Gastrocnemius medialis (tissue), 4 donors: ENCODE results near the gene ADARB1. TPM values are rescaled to one million over a fixed set of nuclear protein-coding genes. Genes with fewer than 3 reads are reported as not detected.

Experiments
- ATAC-seq, 2 donors: fragments of 150-250 bp; one replicate each; pipeline ENCODE4 v1.9.1; 2016
- DNase-seq, 2 donors: peaks; one replicate each; pipeline ENCODE4 v3.0.0-alpha.2; 2019
- H3K27ac ChIP-seq, 4 donors: fragments of 200-600 bp; sonication (generic); 1 replicate in 1 of 4; 2 replicates in 3 of 4; pipeline ENCODE4 v1.5.1; 2016 to 2018; ENCODE audit warnings: mild to moderate bottlenecking in 2 of 4, moderate library complexity in 1 of 4
- H3K27me3 ChIP-seq, 3 donors: fragments of 200-600 bp; sonication (generic) in 2 of 3; 1 replicate in 1 of 3; 2 replicates in 2 of 3; pipeline versions ENCODE4 v1.5.1 to v1.6.0; 2016 to 2019; ENCODE audit warnings: mild to moderate bottlenecking in 1 of 3, moderate library complexity in 1 of 3
- H3K36me3 ChIP-seq, 2 donors: fragments of 200-600 bp; sonication (generic) in 1 of 2; one replicate each; pipeline ENCODE4 v1.5.1; 2017 to 2018
- H3K4me1 ChIP-seq, 2 donors: fragments of 200-600 bp; sonication (generic) in 1 of 2; one replicate each; pipeline ENCODE4 v1.5.1; 2016 to 2017; ENCODE audit warnings: mild to moderate bottlenecking in 2 of 2
- H3K4me3 ChIP-seq, 4 donors: fragments of 200-600 bp; sonication (generic) in 3 of 4; 1 replicate in 1 of 4; 2 replicates in 3 of 4; pipeline ENCODE4 v1.5.1; 2016 to 2019; ENCODE audit warnings: mild to moderate bottlenecking in 2 of 4
- H3K9me3 ChIP-seq, 3 donors: fragments of 200-600 bp; sonication (generic) in 2 of 3; 1 replicate in 1 of 3; 2 replicates in 2 of 3; pipeline ENCODE4 v1.5.1; 2016 to 2019
- CTCF ChIP-seq, 5 experiments: fragments of 450-650 bp in 3 of 5; fragments of 200-600 bp in 2 of 5; sonication (generic) in 2 of 5; IDR thresholded peaks in 4 of 5; conservative IDR thresholded peaks in 1 of 5; 1 replicate in 4 of 5; 2 replicates in 1 of 5; pipeline ENCODE4 v1.5.1; 2016 to 2019; ENCODE audit warnings: antibody characterized with exemption in 5 of 5, mild to moderate bottlenecking in 3 of 5, moderate library complexity in 3 of 5
- POLR2A ChIP-seq, 2 donors: fragments of 450-650 bp; IDR thresholded peaks; one replicate each; pipeline ENCODE4 v1.6.1; 2017; ENCODE audit warnings: antibody characterized with exemption in 2 of 2, mild to moderate bottlenecking in 2 of 2, moderate library complexity in 2 of 2
- in situ Hi-C, 4 donors: fragments of 200-750 bp; cut with MboI; loops; one replicate each; pipeline versions ENCODE4 v1.15.0 to v1.8.0; 2017; ENCODE audit warnings: low sequenced_read_pairs in 4 of 4
- intact Hi-C: fragments of 100-400 bp; cut with DNase I; formaldehyde crosslinking; loops from one replicate; pipeline ENCODE4 v1.15.1; 2023; ENCODE audit warnings: low total_unique reads
- total RNA-seq, 4 donors: library from RNA; depleted of rRNA; stranded (reverse); fragments of >200 nt; gene quantifications; one replicate each; pipeline versions ENCODE4 v1.1.0 to v1.2.3, GENCODE V29; 2016

Gene ADARB1
- total RNA-seq, 4 donors from 2014 or later: 5.9 to 11.5 (median 6.9) TPM

DNA sequence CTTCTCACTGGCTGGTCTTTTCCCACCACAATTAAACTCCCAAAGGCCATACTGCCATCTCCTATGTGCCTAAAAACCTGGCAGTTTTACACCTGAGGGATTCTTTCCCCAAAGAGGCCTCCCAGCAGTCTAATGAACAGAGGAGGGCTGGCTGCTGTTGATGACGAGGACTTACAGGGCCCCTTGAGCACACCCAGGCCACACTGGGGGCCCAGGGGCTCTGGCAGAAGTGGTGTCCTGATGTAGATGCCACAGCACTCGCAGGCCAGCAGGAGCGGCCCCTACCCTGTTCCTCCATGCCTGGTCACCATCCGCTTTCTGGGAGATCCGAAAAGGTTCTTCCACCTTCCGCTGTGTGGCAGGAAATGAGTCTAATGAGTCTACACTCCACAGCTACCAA, 189.2 kb downstream of the ADARB1 start:
- no peak for DNase-seq
- intact Hi-C loops: loop anchor here (5.0 kb wide), 1 partner anchor 684 kb away; no protein-coding TSS in a partner anchor

GRCh38 chr21:45264146-45264911, 189.9 kb downstream of the ADARB1 start:
- DNase-seq (no peak), ATAC-seq (no peak)
- H3K36me3 ChIP-seq: peaks cover 0 to 48% of the 10 kb centered on the region in 2 donors
- in situ Hi-C loops (no loop called here), intact Hi-C loops (loop anchor here (5.0 kb wide), 1 partner anchor 683 kb away; no protein-coding TSS in a partner anchor)
- H3K27me3 ChIP-seq: no peaks in the 10 kb centered on the region
- H3K4me3 ChIP-seq: no peak overlapping the region
- H3K9me3 ChIP-seq: no peaks in the 10 kb centered on the region
- TF ChIP-seq POLR2A (IDR thresholded peaks at IDR 0.05): no peak
- no peak for TF ChIP-seq CTCF (IDR thresholded peaks at IDR 0.05 in 4 of 5, conservative IDR thresholded peaks at IDR 0.05 in 1 of 5)
- no peak overlapping the region for H3K27ac ChIP-seq
- H3K4me1 ChIP-seq: no peaks in the 10 kb centered on the region

More for the DNA sequence above, 189.2 kb downstream of the ADARB1 start:
- TF ChIP-seq POLR2A (IDR thresholded peaks at IDR 0.05) (no peak), CTCF (IDR thresholded peaks at IDR 0.05 in 4 of 5, conservative IDR thresholded peaks at IDR 0.05 in 1 of 5) (no peak)
- no peaks in the 10 kb centered on the region for H3K9me3 ChIP-seq
- no peaks in the 10 kb centered on the region for H3K4me1 ChIP-seq
- H3K27ac ChIP-seq: no peak overlapping the region
- no peak for ATAC-seq
- no peak overlapping the region for H3K4me3 ChIP-seq
- in situ Hi-C loops: no loop called here
- H3K27me3 ChIP-seq: no peaks in the 10 kb centered on the region
- peaks cover 0 to 48% of the 10 kb centered on the region in 2 donors for H3K36me3 ChIP-seq

- H3K27me3 ChIP-seq: no peaks in the 10 kb centered on the region
- TF ChIP-seq POLR2A (IDR thresholded peaks at IDR 0.05): no peak
- no peak for TF ChIP-seq CTCF (IDR thresholded peaks at IDR 0.05 in 4 of 5, conservative IDR thresholded peaks at IDR 0.05 in 1 of 5)
- H3K9me3 ChIP-seq: no peaks in the 10 kb centered on the region
- peaks cover 0 to 52% of the 10 kb centered on the region in 2 donors for H3K36me3 ChIP-seq
- no peak overlapping the region for H3K4me3 ChIP-seq
- DNase-seq (no peak), ATAC-seq (no peak)
- intact Hi-C loops: loop anchor here (5.0 kb wide), 1 partner anchor 682 kb away; no protein-coding TSS in a partner anchor
- H3K27ac ChIP-seq: no peak overlapping the region
- no peaks in the 10 kb centered on the region for H3K4me1 ChIP-seq
- in situ Hi-C loops: no loop called here
Observed at GRCh38 chr21:45264912-45265515, 190.6 kb downstream of the ADARB1 start.

- no peaks in the 10 kb centered on the region for H3K27me3 ChIP-seq
- no peak overlapping the region for H3K27ac ChIP-seq
- intact Hi-C loops: no loop called here
- no peaks in the 10 kb centered on the region for H3K9me3 ChIP-seq
- no peak for TF ChIP-seq POLR2A (IDR thresholded peaks at IDR 0.05)
- TF ChIP-seq CTCF (IDR thresholded peaks at IDR 0.05 in 4 of 5, conservative IDR thresholded peaks at IDR 0.05 in 1 of 5): no peak
- no peaks in the 10 kb centered on the region for H3K4me1 ChIP-seq
- peaks cover 0 to 58% of the 10 kb centered on the region in 2 donors for H3K36me3 ChIP-seq
- no peak for ATAC-seq
- H3K4me3 ChIP-seq: no peak overlapping the region
- DNase-seq: no peak
- in situ Hi-C loops: no loop called here
Observed at GRCh38 chr21:45265721-45266517, 191.5 kb downstream of the ADARB1 start.
